ENCODE measurements around the gene FOXO3. TPM values are rescaled to one million over a fixed set of nuclear protein-coding genes. Genes with fewer than 3 reads are reported as not detected.

The FOXO3 gene
- total and polyA plus RNA-seq, 2 of the 13 experiments (the other 11 are each of a cell fraction or from before 2014, with no cell fraction given), result 16.0 to 22.5 TPM

DNA sequence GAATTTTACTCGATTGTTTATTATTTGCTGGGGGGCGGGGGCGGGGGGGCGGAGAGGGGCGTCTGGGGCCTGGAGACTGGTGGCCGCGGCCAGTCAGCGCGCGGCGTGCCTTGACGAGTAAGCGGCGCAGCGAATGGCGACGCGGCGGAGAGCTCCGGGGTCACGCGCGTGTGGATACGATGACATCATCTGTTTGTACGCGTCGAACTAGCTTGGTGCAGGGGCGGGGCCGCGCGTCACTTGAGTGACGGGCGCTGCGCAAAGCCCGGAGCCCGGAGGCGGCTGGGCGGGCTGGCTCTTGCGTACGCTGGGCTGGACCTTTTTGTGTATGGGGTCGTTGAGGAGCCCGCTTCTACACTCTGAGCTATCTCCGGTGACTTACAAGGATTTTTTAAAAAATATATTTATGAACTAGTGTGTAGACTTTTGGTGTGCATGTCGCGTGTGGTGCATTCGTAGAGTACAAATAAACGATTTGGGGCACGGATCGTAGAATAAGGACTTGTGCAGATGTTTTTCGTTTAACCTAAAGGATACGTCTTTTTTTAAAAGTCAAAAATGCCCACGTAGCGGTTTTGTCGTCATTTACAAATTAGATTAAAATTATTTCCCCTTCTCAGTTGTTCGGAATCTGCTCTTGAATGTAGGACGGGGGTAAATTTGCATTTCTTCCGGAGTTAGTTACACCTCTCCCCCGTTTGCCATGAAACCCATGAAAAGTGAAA, 2.2 kb upstream of the FOXO3 start (continued):
- TF ChIP-seq, protein P1, sequence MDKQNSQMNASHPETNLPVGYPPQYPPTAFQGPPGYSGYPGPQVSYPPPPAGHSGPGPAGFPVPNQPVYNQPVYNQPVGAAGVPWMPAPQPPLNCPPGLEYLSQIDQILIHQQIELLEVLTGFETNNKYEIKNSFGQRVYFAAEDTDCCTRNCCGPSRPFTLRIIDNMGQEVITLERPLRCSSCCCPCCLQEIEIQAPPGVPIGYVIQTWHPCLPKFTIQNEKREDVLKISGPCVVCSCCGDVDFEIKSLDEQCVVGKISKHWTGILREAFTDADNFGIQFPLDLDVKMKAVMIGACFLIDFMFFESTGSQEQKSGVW (CRISPR knock-in tag; IDR thresholded peaks at IDR 0.05; ENCODE audit: borderline replicate concordance), result no peak
- TF ChIP-seq NFE2L1 (CRISPR knock-in tag; IDR thresholded peaks at IDR 0.05; ENCODE audit: borderline replicate concordance), result no peak
- TF ChIP-seq, protein P2, sequence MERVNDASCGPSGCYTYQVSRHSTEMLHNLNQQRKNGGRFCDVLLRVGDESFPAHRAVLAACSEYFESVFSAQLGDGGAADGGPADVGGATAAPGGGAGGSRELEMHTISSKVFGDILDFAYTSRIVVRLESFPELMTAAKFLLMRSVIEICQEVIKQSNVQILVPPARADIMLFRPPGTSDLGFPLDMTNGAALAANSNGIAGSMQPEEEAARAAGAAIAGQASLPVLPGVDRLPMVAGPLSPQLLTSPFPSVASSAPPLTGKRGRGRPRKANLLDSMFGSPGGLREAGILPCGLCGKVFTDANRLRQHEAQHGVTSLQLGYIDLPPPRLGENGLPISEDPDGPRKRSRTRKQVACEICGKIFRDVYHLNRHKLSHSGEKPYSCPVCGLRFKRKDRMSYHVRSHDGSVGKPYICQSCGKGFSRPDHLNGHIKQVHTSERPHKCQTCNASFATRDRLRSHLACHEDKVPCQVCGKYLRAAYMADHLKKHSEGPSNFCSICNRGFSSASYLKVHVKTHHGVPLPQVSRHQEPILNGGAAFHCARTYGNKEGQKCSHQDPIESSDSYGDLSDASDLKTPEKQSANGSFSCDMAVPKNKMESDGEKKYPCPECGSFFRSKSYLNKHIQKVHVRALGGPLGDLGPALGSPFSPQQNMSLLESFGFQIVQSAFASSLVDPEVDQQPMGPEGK (CRISPR knock-in tag; IDR thresholded peaks at IDR 0.05), result peak; percentile 85
- no peak for TF ChIP-seq SNAI1 (CRISPR knock-in tag; IDR thresholded peaks at IDR 0.05; ENCODE audit: borderline replicate concordance)
- no peak for TF ChIP-seq MIER2 (CRISPR knock-in tag; IDR thresholded peaks at IDR 0.05)
- no peak for TF ChIP-seq ZNF446 (CRISPR knock-in tag; IDR thresholded peaks at IDR 0.05)
- no peak for TF ChIP-seq THYN1 (CRISPR knock-in tag; IDR thresholded peaks at IDR 0.05; ENCODE audit: borderline replicate concordance, low read depth)
- TF ChIP-seq ELF3 (CRISPR knock-in tag; IDR thresholded peaks at IDR 0.05), result peak; percentile 28
- TF ChIP-seq NFYB (CRISPR knock-in tag; IDR thresholded peaks at IDR 0.05), result peak; percentile 89
- TF ChIP-seq, protein P3, sequence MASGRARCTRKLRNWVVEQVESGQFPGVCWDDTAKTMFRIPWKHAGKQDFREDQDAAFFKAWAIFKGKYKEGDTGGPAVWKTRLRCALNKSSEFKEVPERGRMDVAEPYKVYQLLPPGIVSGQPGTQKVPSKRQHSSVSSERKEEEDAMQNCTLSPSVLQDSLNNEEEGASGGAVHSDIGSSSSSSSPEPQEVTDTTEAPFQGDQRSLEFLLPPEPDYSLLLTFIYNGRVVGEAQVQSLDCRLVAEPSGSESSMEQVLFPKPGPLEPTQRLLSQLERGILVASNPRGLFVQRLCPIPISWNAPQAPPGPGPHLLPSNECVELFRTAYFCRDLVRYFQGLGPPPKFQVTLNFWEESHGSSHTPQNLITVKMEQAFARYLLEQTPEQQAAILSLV (CRISPR knock-in tag; IDR thresholded peaks at IDR 0.05; ENCODE audit: borderline replicate concordance), result peak; percentile 55; the same call in 1 of the 2 replicates
- peak; percentile 15; the same call in 1 of the 2 replicates for TF ChIP-seq ZNF777 (CRISPR knock-in tag; IDR thresholded peaks at IDR 0.05)
- TF ChIP-seq, protein P4, sequence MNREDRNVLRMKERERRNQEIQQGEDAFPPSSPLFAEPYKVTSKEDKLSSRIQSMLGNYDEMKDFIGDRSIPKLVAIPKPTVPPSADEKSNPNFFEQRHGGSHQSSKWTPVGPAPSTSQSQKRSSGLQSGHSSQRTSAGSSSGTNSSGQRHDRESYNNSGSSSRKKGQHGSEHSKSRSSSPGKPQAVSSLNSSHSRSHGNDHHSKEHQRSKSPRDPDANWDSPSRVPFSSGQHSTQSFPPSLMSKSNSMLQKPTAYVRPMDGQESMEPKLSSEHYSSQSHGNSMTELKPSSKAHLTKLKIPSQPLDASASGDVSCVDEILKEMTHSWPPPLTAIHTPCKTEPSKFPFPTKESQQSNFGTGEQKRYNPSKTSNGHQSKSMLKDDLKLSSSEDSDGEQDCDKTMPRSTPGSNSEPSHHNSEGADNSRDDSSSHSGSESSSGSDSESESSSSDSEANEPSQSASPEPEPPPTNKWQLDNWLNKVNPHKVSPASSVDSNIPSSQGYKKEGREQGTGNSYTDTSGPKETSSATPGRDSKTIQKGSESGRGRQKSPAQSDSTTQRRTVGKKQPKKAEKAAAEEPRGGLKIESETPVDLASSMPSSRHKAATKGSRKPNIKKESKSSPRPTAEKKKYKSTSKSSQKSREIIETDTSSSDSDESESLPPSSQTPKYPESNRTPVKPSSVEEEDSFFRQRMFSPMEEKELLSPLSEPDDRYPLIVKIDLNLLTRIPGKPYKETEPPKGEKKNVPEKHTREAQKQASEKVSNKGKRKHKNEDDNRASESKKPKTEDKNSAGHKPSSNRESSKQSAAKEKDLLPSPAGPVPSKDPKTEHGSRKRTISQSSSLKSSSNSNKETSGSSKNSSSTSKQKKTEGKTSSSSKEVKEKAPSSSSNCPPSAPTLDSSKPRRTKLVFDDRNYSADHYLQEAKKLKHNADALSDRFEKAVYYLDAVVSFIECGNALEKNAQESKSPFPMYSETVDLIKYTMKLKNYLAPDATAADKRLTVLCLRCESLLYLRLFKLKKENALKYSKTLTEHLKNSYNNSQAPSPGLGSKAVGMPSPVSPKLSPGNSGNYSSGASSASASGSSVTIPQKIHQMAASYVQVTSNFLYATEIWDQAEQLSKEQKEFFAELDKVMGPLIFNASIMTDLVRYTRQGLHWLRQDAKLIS (CRISPR knock-in tag; IDR thresholded peaks at IDR 0.05), result no peak
- TF ChIP-seq, protein P5, sequence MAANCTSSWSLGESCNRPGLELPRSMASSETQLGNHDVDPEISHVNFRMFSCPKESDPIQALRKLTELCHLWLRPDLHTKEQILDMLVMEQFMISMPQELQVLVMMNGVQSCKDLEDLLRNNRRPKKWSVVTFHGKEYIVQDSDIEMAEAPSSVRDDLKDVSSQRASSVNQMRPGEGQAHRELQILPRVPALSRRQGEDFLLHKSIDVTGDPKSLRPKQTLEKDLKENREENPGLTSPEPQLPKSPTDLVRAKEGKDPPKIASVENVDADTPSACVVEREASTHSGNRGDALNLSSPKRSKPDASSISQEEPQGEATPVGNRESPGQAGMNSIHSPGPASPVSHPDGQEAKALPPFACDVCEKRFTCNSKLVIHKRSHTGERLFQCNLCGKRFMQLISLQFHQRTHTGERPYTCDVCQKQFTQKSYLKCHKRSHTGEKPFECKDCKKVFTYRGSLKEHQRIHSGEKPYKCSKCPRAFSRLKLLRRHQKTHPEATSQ (CRISPR knock-in tag; IDR thresholded peaks at IDR 0.05; ENCODE audit: borderline replicate concordance), result no peak
- no peak for TF ChIP-seq MBNL3 (CRISPR knock-in tag; conservative IDR thresholded peaks at IDR 0.05)
- TF ChIP-seq ATF7 (IDR thresholded peaks at IDR 0.05), result peak; percentile 99
- TF ChIP-seq ATF7 (CRISPR knock-in tag; IDR thresholded peaks at IDR 0.05), result peak; percentile 99
- no peak for TF ChIP-seq RFX3 (CRISPR knock-in tag; IDR thresholded peaks at IDR 0.05)
- TF ChIP-seq ESRRA (CRISPR knock-in tag; IDR thresholded peaks at IDR 0.05; ENCODE audit: low read depth), result no peak
- TF ChIP-seq, protein P6, sequence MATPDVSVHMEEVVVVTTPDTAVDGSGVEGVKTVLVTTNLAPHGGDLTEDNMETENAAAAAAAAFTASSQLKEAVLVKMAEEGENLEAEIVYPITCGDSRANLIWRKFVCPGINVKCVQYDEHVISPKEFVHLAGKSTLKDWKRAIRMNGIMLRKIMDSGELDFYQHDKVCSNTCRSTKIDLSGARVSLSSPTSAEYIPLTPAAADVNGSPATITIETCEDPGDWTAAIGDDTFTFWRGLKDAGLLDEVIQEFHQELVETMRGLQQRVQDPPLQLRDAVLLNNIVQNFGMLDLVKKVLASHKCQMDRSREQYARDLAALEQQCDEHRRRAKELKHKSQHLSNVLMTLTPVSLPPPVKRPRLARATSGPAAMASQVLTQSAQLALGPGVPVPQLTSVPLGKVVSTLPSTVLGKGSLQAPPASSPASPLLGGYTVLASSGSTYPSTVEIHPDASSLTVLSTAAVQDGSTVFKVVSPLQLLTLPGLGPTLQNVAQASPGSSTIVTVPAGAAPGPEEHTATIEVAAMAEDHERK (CRISPR knock-in tag; IDR thresholded peaks at IDR 0.05; ENCODE audit: low read depth), result peak; percentile 60; the same call in 1 of the 2 replicates
